Prostate gland (tissue), 2 donors: ENCODE results near the gene SHKBP1.

Source experiments
- POLR2A ChIP-seq: fragments of 450-650 bp; IDR thresholded peaks from one replicate; pipeline ENCODE4 v1.6.1; 2016; ENCODE audit warnings: antibody characterized with exemption, mild to moderate bottlenecking
- POLR2AphosphoS5 ChIP-seq: sonication (generic); formaldehyde crosslinking; IDR thresholded peaks from one replicate; pipeline ENCODE4 v1.6.1; 2017; ENCODE audit warnings: antibody characterized with exemption
- TF ChIP-seq, protein P1 (sequence below), 4 experiments: fragments of 200-600 bp in 2 of 4; fragments of 450-650 bp in 2 of 4; sonication (generic) in 2 of 4; IDR thresholded peaks; 1 replicate in 3 of 4; 2 replicates in 1 of 4; pipeline ENCODE4 v1.5.1; 2016 to 2019; ENCODE audit warnings: antibody characterized with exemption in 4 of 4, mild to moderate bottlenecking in 2 of 4, moderate library complexity in 2 of 4

- TF ChIP-seq POLR2A (no peak), POLR2AphosphoS5 (no peak)
- TF ChIP-seq, protein P1, sequence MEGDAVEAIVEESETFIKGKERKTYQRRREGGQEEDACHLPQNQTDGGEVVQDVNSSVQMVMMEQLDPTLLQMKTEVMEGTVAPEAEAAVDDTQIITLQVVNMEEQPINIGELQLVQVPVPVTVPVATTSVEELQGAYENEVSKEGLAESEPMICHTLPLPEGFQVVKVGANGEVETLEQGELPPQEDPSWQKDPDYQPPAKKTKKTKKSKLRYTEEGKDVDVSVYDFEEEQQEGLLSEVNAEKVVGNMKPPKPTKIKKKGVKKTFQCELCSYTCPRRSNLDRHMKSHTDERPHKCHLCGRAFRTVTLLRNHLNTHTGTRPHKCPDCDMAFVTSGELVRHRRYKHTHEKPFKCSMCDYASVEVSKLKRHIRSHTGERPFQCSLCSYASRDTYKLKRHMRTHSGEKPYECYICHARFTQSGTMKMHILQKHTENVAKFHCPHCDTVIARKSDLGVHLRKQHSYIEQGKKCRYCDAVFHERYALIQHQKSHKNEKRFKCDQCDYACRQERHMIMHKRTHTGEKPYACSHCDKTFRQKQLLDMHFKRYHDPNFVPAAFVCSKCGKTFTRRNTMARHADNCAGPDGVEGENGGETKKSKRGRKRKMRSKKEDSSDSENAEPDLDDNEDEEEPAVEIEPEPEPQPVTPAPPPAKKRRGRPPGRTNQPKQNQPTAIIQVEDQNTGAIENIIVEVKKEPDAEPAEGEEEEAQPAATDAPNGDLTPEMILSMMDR (IDR thresholded peaks at IDR 0.05) = no peak
Observed at GRCh38 chr19:40620161-40620485, 43.5 kb downstream of the SHKBP1 start.
